SK-N-MC (cell line): ENCODE data around the gene EMP2.

ENCODE experiments used
- EZH2 ChIP-seq: fragments of 200-600 bp; sonication (generic); IDR thresholded peaks from one replicate; pipeline ENCODE4 v1.6.1; 2017; ENCODE audit warnings: antibody characterized with exemption
- FOXP2 ChIP-seq: optimal IDR thresholded peaks from 2 replicates; pipeline ENCODE3; 2011; ENCODE audit warnings: mild to moderate bottlenecking, moderate library complexity; ENCODE audit not compliant: insufficient read depth; ENCODE audit errors: extremely low read length, control extremely low read depth
- POLR2AphosphoS5 ChIP-seq: IDR thresholded peaks from 2 replicates; pipeline ENCODE4 v1.6.1; 2012; ENCODE audit warnings: mild to moderate bottlenecking, low read depth, low read length, borderline replicate concordance

GRCh38 chr16:10601444-10602408, 21.3 kb upstream of the EMP2 start:
- TF ChIP-seq POLR2AphosphoS5, result no peak
- no peak for TF ChIP-seq EZH2
- TF ChIP-seq FOXP2, result no peak
